GM12878 (cell line): ENCODE measurements around the gene CNTNAP2. TPM values are rescaled to one million over a fixed set of nuclear protein-coding genes. Genes with fewer than 3 reads are reported as not detected.

ENCODE experiments used
- ATAC-seq: fragments of 200-7000 bp; cut with Tn5 transposase; 3 replicates; pipeline ENCODE4 v1.9.1; 2020; ENCODE audit warnings: mild to moderate bottlenecking, moderate library complexity
- BruUV-seq: library from RNA; stranded (reverse); fragments of 400-500 nt; replicated peaks from 2 replicates; lab custom pipeline; 2021; lab: Mats Ljungman, UMichigan
- CTCF ChIA-PET: fragments of 300-600 bp; sonication (Branson Sonifier 250); formaldehyde crosslinking; extraction: SDS; loops from one replicate; lab custom pipeline; 2021; ENCODE audit warnings: inconsistent platforms; lab: Yijun Ruan, JAX
- POLR2A ChIA-PET: fragments of 350-600 bp; formaldehyde crosslinking; extraction: SDS; loops from one replicate; lab custom pipeline; 2021; ENCODE audit warnings: inconsistent platforms; lab: Charles Lee
- RAD21 ChIA-PET: fragments of 300-600 bp; sonication (Branson Sonifier 250); formaldehyde crosslinking; loops from one replicate; lab custom pipeline; 2023; ENCODE audit warnings: antibody characterized with exemption; ENCODE audit not compliant: unreplicated experiment; lab: Charles Lee
- SMC1A ChIA-PET: fragments of 300-600 bp; sonication (Branson Sonifier 250); formaldehyde crosslinking; loops from one replicate; lab custom pipeline; 2023; ENCODE audit not compliant: unreplicated experiment, uncharacterized antibody; lab: Charles Lee
- DNase-seq: peaks from one replicate; pipeline ENCODE4 v3.0.0-alpha.2; 2011; ENCODE audit warnings: low read depth, low spot score
- FAIRE-seq: peaks from 3 replicates; lab custom pipeline; 2011; peaks lifted over from hg19 to GRCh38; lab: Jason Lieb, UNC
- H2AFZ ChIP-seq: 2 replicates; pipeline ENCODE4 v1.6.0; 2011; ENCODE audit warnings: low read depth, low read length, control low read depth; ENCODE audit not compliant: control insufficient read depth
- H3K27ac ChIP-seq: 2 replicates; pipeline ENCODE4 v1.5.1; 2011; ENCODE audit warnings: control low read depth; ENCODE audit not compliant: control insufficient read depth, insufficient read depth
- H3K27me3 ChIP-seq, 2 experiments: replicated peaks in 1 of 2; 2 replicates each; pipeline versions ENCODE4 v1.6.0 to v1.6.1; 2011; ENCODE audit warnings: low read length in 1 of 2; ENCODE audit not compliant: control insufficient read depth in 2 of 2, insufficient read depth in 2 of 2
- H3K36me3 ChIP-seq, 2 experiments: 2 replicates each; pipeline ENCODE4 v1.5.1; 2011; ENCODE audit warnings: low read length in 1 of 2; ENCODE audit not compliant: control insufficient read depth in 2 of 2, insufficient read depth in 2 of 2
- H3K4me1 ChIP-seq: 2 replicates; pipeline ENCODE4 v1.6.1; 2011; ENCODE audit warnings: mild to moderate bottlenecking, low read length, moderate library complexity, mixed read lengths; ENCODE audit not compliant: control insufficient read depth, insufficient read depth
- H3K4me2 ChIP-seq: 2 replicates; pipeline ENCODE4 v1.6.0; 2011; ENCODE audit warnings: control low read depth; ENCODE audit not compliant: control insufficient read depth, insufficient read depth
- H3K4me3 ChIP-seq: fragments of 200-600 bp; sonication (generic); 2 replicates; pipeline ENCODE4 v1.5.1; 2016
- H3K79me2 ChIP-seq: 2 replicates; pipeline ENCODE4 v1.6.0; 2011; ENCODE audit warnings: low read length; ENCODE audit not compliant: control insufficient read depth, insufficient read depth
- H3K9ac ChIP-seq: 2 replicates; pipeline ENCODE4 v1.8.0; 2011; ENCODE audit warnings: low read length, control low read depth, mixed read lengths; ENCODE audit not compliant: control insufficient read depth, insufficient read depth
- H3K9me3 ChIP-seq: replicated peaks from 3 replicates; pipeline ENCODE4 v1.5.1; 2011; ENCODE audit warnings: mild to moderate bottlenecking, low read length; ENCODE audit not compliant: control insufficient read depth, insufficient read depth
- H4K20me1 ChIP-seq: 2 replicates; pipeline ENCODE4 v1.6.0; 2011; ENCODE audit not compliant: control insufficient read depth, insufficient read depth
- BACH1 ChIP-seq: fragments of 450-650 bp; IDR thresholded peaks from 2 replicates; pipeline ENCODE4 v1.6.1; 2017; ENCODE audit warnings: mild to moderate bottlenecking, borderline replicate concordance
- CREB1 ChIP-seq: IDR thresholded peaks from 2 replicates; pipeline ENCODE4 v1.6.1; 2012; ENCODE audit warnings: low read depth, mild to moderate bottlenecking, inconsistent platforms
- CREM ChIP-seq: IDR thresholded peaks from 2 replicates; pipeline ENCODE4 v1.6.1; 2014; ENCODE audit warnings: antibody characterized with exemption, low read depth
- DPF2 ChIP-seq: fragments of 450-650 bp; IDR thresholded peaks from 2 replicates; pipeline ENCODE4 v1.6.1; 2017; ENCODE audit warnings: mild to moderate bottlenecking
- ESRRA ChIP-seq: IDR thresholded peaks from 2 replicates; pipeline ENCODE4 v1.6.1; 2012; ENCODE audit warnings: mild to moderate bottlenecking, low read length, improper control_type of control experiment
- NBN ChIP-seq: fragments of 450-650 bp; IDR thresholded peaks from 2 replicates; pipeline ENCODE4 v1.6.1; 2016
- NRF1 ChIP-seq: conservative IDR thresholded peaks from 2 replicates; pipeline ENCODE4 v1.6.1; 2011; ENCODE audit warnings: mild to moderate bottlenecking, low read depth, low read length, improper control_type of control experiment
- POU2F2 ChIP-seq: IDR thresholded peaks from 3 replicates; pipeline ENCODE4 v1.6.1; 2011; ENCODE audit warnings: low read depth, mild to moderate bottlenecking, low read length, borderline replicate concordance
- RAD21 ChIP-seq: IDR thresholded peaks from 2 replicates; pipeline ENCODE4 v1.6.1; 2011; ENCODE audit warnings: mild to moderate bottlenecking, low read depth, low read length, moderate library complexity; ENCODE audit not compliant: insufficient read depth
- SREBF2 ChIP-seq: IDR thresholded peaks from 2 replicates; pipeline ENCODE4 v1.6.1; 2012; ENCODE audit warnings: mild to moderate bottlenecking, low read length
- SUZ12 ChIP-seq: fragments of 200-600 bp; sonication (generic); IDR thresholded peaks from one replicate; pipeline ENCODE4 v1.6.1; 2018; ENCODE audit warnings: antibody characterized with exemption, mild to moderate bottlenecking; ENCODE audit not compliant: unreplicated experiment
- TCF12 ChIP-seq: IDR thresholded peaks from 2 replicates; pipeline ENCODE4 v1.6.1; 2011; ENCODE audit warnings: low read depth, mild to moderate bottlenecking, low read length
- ZNF24 ChIP-seq: fragments of 450-650 bp; IDR thresholded peaks from 2 replicates; pipeline ENCODE4 v1.6.1; 2017; ENCODE audit warnings: antibody characterized with exemption, mild to moderate bottlenecking
- ZNF622 ChIP-seq: fragments of 450-650 bp; IDR thresholded peaks from 2 replicates; pipeline ENCODE4 v1.6.1; 2017; ENCODE audit warnings: mild to moderate bottlenecking, inconsistent platforms
- WGBS: methylation state at CpG from one replicate; pipeline ENCODE4 v1.1.6; 2016; ENCODE audit warnings: low lambda C conversion rate; ENCODE audit not compliant: insufficient replicate concordance, insufficient coverage; ENCODE audit errors: missing lambda C conversion rate; 5-methylcytosine and 5-hydroxymethylcytosine counted together
- in situ Hi-C: fragments of 300-500 bp; cut with MboI; formaldehyde crosslinking; loops from 9 replicates; pipeline ENCODE4 v1.14.3; 2018; ENCODE audit warnings: mixed read lengths
- intact Hi-C: fragments of 100-400 bp; cut with micrococcal nuclease; formaldehyde crosslinking; loops from one replicate; pipeline ENCODE4 v1.14.2; 2022; ENCODE audit not compliant: unreplicated experiment
- polyA plus RNA-seq, 11 experiments: library from polyadenylated mRNA; depleted of rRNA in 4 of 11; unstranded in 6 of 11; stranded (reverse) in 5 of 11; fragments of >200 nt; fragmentation: Nextera tagmentation in 4 of 11; fragmentation: Illumina TruSeq in 1 of 11; extraction: Ambion mirVana in 4 of 11; extraction: Trizol in 1 of 11; gene quantifications; 1 replicate in 1 of 11; 2 replicates in 10 of 11; pipeline versions ENCODE4 v1.2.1 to v1.2.3, GENCODE V29; 2011 to 2016; ENCODE audit warnings: inconsistent platforms in 2 of 11, missing spikeins in 2 of 11, low read depth in 1 of 11
- total RNA-seq, 4 experiments: library from RNA; depleted of rRNA in 3 of 4; stranded (reverse); fragments of >200 nt in 3 of 4; fragmentation: Illumina TruSeq in 1 of 4; extraction: Trizol in 1 of 4; gene quantifications; 2 replicates each; pipeline versions ENCODE4 v1.2.1 to v1.2.3, GENCODE V29; 2013 to 2021
- TF ChIP-seq, protein P1 (sequence below): fragments of 450-650 bp; IDR thresholded peaks from 2 replicates; pipeline ENCODE4 v1.6.1; 2014; ENCODE audit warnings: mild to moderate bottlenecking
- TF ChIP-seq, protein P2 (sequence below): IDR thresholded peaks from 2 replicates; pipeline ENCODE4 v1.6.1; 2011; ENCODE audit warnings: low read depth, low read length, improper control_type of control experiment, borderline replicate concordance
- TF ChIP-seq, protein P3 (sequence below): fragments of 450-650 bp; IDR thresholded peaks from 2 replicates; pipeline ENCODE4 v1.6.1; 2016; ENCODE audit warnings: mild to moderate bottlenecking
- TF ChIP-seq, protein P4 (sequence below): fragments of 150-350 bp; IDR thresholded peaks from 2 replicates; pipeline ENCODE4 v1.6.1; 2016; ENCODE audit warnings: low read depth, low read length

Gene CNTNAP2
- total and polyA plus RNA-seq, 10 of the 15 experiments (the other 5 are each of a cell fraction or from before 2014, with no cell fraction given): 0.03 to 0.08 (median 0.03) TPM; not detected in 7

DNA sequence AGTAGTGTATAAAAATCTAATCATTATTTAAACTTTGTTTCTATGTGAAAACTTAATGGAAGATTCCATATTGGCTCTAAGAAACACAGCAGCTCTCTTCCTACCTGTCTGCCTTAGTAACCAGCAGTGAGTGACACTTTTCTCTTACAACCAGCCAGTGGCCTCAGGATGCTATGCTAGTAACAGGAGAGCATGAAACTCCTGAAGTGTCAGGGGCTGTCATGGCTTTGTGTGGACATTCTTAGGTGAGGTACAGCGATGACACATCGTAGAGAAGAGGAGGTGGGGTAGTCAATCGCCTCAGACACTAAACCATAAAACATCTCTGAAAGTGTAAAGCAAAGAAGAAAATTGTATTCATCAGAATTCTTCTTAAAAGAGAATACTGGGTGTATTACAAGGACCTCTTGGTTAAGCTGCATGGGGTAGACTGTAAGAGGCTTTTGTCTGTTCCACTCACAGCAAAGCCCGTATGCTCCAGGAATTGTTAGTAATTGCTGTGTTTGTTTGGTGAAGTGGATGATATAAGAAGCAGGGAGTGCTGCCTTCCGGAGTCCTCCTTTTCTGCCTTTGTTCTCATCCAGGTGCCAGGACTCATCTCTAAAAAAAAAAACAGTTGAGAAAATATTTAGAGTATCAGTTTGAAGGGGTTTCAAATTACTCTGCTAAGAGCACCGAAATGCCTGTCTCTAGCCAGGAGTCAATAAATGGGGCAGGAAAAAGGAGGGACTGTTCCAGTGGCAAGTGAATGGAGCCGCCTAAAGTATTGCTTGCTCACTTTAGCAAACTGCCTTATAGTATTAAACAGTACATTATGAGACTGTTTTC is 518.8 kb downstream of the CNTNAP2 start:
- DNase-seq (no peak), ATAC-seq (no peak), FAIRE-seq (no peak)
- SMC1A ChIA-PET: no interaction called here
- no peak overlapping the region for H3K4me2 ChIP-seq
- intact Hi-C loops (no loop called here), in situ Hi-C loops (no loop called here)
- POLR2A ChIA-PET: no interaction called here
- H3K9me3 ChIP-seq: no peaks in the 10 kb centered on the region
- TF ChIP-seq, protein P1, sequence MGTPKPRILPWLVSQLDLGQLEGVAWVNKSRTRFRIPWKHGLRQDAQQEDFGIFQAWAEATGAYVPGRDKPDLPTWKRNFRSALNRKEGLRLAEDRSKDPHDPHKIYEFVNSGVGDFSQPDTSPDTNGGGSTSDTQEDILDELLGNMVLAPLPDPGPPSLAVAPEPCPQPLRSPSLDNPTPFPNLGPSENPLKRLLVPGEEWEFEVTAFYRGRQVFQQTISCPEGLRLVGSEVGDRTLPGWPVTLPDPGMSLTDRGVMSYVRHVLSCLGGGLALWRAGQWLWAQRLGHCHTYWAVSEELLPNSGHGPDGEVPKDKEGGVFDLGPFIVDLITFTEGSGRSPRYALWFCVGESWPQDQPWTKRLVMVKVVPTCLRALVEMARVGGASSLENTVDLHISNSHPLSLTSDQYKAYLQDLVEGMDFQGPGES: no peak
- no peak for TF ChIP-seq RAD21
- TF ChIP-seq, protein P2, sequence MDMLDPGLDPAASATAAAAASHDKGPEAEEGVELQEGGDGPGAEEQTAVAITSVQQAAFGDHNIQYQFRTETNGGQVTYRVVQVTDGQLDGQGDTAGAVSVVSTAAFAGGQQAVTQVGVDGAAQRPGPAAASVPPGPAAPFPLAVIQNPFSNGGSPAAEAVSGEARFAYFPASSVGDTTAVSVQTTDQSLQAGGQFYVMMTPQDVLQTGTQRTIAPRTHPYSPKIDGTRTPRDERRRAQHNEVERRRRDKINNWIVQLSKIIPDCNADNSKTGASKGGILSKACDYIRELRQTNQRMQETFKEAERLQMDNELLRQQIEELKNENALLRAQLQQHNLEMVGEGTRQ: no peak
- no peak for TF ChIP-seq POU2F2
- TF ChIP-seq ESRRA: no peak
- TF ChIP-seq SREBF2: no peak
- TF ChIP-seq ZNF622: no peak
- TF ChIP-seq, protein P3, sequence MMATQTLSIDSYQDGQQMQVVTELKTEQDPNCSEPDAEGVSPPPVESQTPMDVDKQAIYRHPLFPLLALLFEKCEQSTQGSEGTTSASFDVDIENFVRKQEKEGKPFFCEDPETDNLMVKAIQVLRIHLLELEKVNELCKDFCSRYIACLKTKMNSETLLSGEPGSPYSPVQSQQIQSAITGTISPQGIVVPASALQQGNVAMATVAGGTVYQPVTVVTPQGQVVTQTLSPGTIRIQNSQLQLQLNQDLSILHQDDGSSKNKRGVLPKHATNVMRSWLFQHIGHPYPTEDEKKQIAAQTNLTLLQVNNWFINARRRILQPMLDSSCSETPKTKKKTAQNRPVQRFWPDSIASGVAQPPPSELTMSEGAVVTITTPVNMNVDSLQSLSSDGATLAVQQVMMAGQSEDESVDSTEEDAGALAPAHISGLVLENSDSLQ: no peak
- TF ChIP-seq BACH1: no peak
- TF ChIP-seq NRF1: no peak
- TF ChIP-seq DPF2: no peak
- TF ChIP-seq NBN: no peak
- no peak for TF ChIP-seq CREB1
- TF ChIP-seq CREM: no peak
- TF ChIP-seq, protein P4, sequence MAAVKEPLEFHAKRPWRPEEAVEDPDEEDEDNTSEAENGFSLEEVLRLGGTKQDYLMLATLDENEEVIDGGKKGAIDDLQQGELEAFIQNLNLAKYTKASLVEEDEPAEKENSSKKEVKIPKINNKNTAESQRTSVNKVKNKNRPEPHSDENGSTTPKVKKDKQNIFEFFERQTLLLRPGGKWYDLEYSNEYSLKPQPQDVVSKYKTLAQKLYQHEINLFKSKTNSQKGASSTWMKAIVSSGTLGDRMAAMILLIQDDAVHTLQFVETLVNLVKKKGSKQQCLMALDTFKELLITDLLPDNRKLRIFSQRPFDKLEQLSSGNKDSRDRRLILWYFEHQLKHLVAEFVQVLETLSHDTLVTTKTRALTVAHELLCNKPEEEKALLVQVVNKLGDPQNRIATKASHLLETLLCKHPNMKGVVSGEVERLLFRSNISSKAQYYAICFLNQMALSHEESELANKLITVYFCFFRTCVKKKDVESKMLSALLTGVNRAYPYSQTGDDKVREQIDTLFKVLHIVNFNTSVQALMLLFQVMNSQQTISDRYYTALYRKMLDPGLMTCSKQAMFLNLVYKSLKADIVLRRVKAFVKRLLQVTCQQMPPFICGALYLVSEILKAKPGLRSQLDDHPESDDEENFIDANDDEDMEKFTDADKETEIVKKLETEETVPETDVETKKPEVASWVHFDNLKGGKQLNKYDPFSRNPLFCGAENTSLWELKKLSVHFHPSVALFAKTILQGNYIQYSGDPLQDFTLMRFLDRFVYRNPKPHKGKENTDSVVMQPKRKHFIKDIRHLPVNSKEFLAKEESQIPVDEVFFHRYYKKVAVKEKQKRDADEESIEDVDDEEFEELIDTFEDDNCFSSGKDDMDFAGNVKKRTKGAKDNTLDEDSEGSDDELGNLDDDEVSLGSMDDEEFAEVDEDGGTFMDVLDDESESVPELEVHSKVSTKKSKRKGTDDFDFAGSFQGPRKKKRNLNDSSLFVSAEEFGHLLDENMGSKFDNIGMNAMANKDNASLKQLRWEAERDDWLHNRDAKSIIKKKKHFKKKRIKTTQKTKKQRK: no peak
- TF ChIP-seq TCF12: no peak
- TF ChIP-seq SUZ12: no peak
- no peak for TF ChIP-seq ZNF24
- no peak overlapping the region for H3K4me3 ChIP-seq
- H3K27me3 ChIP-seq: no peaks in the 10 kb centered on the region
- no peak overlapping the region for H2AFZ ChIP-seq
- RAD21 ChIA-PET: no interaction called here
- no peak overlapping the region for H3K9ac ChIP-seq
- no peak overlapping the region for H3K27ac ChIP-seq
- CTCF ChIA-PET: no interaction called here
- 11% methylated on average over 7 of the region's 7 CpGs for WGBS
- no TSS peak for BruUV-seq
- no peaks in the 10 kb centered on the region for H4K20me1 ChIP-seq
- no peaks in the 10 kb centered on the region for H3K4me1 ChIP-seq
- no peaks in the 10 kb centered on the region for H3K36me3 ChIP-seq
- H3K79me2 ChIP-seq: no peaks in the 10 kb centered on the region
